HL-60 (cell line): ENCODE measurements around the gene NR3C1.

Source experiments
- DNase-seq, 2 experiments: peaks; one replicate each; pipeline ENCODE4 v3.0.0-alpha.2; 2010 to 2020; ENCODE audit warnings: low read depth in 1 of 2, low spot score in 1 of 2
- H3K27ac ChIP-seq: fragments of 250-450 bp; sonication (Bioruptor Pico); replicated peaks from 2 replicates; pipeline ENCODE4 v1.5.1; 2020; ENCODE audit warnings: mild to moderate bottlenecking, moderate library complexity
- H3K27me3 ChIP-seq: fragments of 250-450 bp; sonication (Bioruptor Pico); 2 replicates; pipeline ENCODE4 v1.5.1; 2021; ENCODE audit warnings: mild to moderate bottlenecking, moderate library complexity; ENCODE audit not compliant: insufficient read depth, poor library complexity, severe bottlenecking
- H3K4me3 ChIP-seq: replicated peaks from 2 replicates; pipeline ENCODE4 v1.5.1; 2011; ENCODE audit warnings: mild to moderate bottlenecking, control low read depth, low read length; ENCODE audit not compliant: insufficient read depth
- GABPA ChIP-seq: IDR thresholded peaks from 2 replicates; pipeline ENCODE4 v1.6.1; 2012; ENCODE audit warnings: low read depth
- POLR2AphosphoS5 ChIP-seq: IDR thresholded peaks from 2 replicates; pipeline ENCODE4 v1.6.1; 2012; ENCODE audit warnings: low read depth
- SPI1 ChIP-seq: IDR thresholded peaks from 2 replicates; pipeline ENCODE4 v1.6.1; 2012; ENCODE audit warnings: low read depth, mild to moderate bottlenecking, borderline replicate concordance
- TF ChIP-seq, protein P1 (sequence below): IDR thresholded peaks from one replicate; pipeline ENCODE4 v1.5.1; 2011; ENCODE audit warnings: low read length, control low read depth, inconsistent platforms; ENCODE audit not compliant: insufficient read depth
- TF ChIP-seq, protein P2 (sequence below): IDR thresholded peaks from 2 replicates; pipeline ENCODE4 v1.6.1; 2012; ENCODE audit warnings: low read depth; ENCODE audit not compliant: insufficient replicate concordance

NR3C1 gene

DNA sequence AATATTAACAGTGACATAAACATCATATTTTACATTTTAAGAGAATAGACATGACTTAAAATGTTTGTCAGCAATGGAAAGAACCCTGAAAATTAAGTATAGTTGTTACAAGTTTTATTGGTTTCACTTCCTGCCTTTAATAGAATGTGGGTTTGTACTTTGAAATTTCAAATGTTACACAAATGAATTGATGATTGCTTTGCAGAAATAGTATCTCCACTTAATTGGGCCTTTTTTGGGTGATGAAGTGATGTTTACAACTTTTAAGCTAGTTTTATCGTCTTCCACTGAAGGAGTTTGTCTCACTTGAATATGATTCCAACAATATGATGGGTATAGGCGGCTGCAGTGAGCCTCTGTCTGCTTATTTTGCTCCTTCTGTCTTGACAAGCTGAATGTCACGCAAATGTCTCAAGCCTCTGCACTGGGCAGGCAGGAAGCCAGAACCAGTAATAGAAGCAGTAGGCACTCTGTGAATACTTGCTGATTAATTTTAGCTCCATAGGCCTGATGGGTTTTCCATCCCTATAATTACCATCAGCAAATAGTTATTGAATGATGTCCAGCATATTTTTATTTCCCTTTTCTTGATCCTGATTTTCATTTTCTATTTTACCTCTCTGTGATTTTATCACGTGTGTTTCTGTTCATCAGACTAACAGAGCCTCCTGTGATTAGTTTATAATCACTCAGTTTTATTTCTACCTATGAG lies 10.6 kb upstream of the NR3C1 start:
- no peaks in the 10 kb centered on the region for H3K27me3 ChIP-seq
- no peak for DNase-seq
- no peak overlapping the region for H3K4me3 ChIP-seq
- H3K27ac ChIP-seq = no peak overlapping the region
- TF ChIP-seq, protein P1, sequence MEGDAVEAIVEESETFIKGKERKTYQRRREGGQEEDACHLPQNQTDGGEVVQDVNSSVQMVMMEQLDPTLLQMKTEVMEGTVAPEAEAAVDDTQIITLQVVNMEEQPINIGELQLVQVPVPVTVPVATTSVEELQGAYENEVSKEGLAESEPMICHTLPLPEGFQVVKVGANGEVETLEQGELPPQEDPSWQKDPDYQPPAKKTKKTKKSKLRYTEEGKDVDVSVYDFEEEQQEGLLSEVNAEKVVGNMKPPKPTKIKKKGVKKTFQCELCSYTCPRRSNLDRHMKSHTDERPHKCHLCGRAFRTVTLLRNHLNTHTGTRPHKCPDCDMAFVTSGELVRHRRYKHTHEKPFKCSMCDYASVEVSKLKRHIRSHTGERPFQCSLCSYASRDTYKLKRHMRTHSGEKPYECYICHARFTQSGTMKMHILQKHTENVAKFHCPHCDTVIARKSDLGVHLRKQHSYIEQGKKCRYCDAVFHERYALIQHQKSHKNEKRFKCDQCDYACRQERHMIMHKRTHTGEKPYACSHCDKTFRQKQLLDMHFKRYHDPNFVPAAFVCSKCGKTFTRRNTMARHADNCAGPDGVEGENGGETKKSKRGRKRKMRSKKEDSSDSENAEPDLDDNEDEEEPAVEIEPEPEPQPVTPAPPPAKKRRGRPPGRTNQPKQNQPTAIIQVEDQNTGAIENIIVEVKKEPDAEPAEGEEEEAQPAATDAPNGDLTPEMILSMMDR = no peak
- TF ChIP-seq POLR2AphosphoS5 (no peak), SPI1 (no peak), GABPA (no peak)
- TF ChIP-seq, protein P2, sequence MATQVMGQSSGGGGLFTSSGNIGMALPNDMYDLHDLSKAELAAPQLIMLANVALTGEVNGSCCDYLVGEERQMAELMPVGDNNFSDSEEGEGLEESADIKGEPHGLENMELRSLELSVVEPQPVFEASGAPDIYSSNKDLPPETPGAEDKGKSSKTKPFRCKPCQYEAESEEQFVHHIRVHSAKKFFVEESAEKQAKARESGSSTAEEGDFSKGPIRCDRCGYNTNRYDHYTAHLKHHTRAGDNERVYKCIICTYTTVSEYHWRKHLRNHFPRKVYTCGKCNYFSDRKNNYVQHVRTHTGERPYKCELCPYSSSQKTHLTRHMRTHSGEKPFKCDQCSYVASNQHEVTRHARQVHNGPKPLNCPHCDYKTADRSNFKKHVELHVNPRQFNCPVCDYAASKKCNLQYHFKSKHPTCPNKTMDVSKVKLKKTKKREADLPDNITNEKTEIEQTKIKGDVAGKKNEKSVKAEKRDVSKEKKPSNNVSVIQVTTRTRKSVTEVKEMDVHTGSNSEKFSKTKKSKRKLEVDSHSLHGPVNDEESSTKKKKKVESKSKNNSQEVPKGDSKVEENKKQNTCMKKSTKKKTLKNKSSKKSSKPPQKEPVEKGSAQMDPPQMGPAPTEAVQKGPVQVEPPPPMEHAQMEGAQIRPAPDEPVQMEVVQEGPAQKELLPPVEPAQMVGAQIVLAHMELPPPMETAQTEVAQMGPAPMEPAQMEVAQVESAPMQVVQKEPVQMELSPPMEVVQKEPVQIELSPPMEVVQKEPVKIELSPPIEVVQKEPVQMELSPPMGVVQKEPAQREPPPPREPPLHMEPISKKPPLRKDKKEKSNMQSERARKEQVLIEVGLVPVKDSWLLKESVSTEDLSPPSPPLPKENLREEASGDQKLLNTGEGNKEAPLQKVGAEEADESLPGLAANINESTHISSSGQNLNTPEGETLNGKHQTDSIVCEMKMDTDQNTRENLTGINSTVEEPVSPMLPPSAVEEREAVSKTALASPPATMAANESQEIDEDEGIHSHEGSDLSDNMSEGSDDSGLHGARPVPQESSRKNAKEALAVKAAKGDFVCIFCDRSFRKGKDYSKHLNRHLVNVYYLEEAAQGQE = no peak

DNA sequence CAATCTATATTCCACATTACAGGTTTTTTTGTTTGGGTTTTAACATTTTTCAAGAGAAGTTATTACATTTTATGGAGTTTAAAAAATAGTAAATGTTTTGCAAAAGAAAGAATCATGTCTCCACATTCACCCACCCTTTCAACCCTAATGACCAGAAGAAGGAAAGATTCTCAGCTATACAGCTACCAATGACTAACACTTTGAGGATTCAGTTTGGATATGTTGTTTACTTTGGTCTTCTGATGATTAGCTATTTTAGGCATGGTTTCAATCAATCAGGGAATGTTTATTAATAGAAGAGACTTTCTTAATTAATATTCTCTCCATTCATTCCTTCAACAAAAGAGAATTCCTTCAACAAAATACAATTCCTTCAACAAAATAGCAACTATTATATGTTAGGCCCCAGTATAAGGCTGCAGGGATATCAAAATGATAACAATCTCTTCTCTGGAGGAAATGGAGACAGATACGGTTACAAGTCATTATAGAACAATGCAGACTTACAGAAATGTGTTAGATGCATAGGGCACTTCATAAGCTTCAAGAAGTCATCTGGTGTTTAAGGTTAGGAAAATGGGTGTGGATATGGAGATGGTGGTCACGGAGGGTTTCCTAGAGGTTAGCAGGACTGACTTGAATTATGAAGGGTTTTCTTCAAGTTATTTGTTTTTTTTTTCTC lies 9.3 kb upstream of the NR3C1 start:
- no peak for DNase-seq

DNA sequence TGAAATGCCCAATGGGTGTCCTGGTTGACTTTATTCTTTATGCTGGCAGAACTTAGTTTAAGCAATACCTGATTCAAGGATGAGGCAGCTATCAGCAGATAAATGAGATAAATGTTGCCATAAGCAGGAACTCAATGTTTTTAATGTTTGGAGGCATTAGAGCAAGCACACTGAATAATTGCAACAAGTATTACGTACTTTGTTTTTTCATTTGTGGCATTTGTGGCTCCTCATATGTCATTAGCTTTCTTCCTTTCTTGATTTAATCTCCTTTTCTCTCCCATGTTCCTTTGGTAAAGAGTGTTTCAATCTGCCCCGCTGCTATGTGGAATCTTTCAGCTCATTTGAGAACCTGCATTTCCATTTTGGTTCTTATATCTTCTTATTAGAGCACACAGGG lies 6.4 kb upstream of the NR3C1 start:
- Histone ChIP-seq H3K27ac (no peak overlapping the region), H3K4me3 (no peak overlapping the region), H3K27me3 (no peaks in the 10 kb centered on the region)
- TF ChIP-seq, protein P1 = no peak
- TF ChIP-seq GABPA (no peak), SPI1 (no peak), POLR2AphosphoS5 (no peak)
- TF ChIP-seq, protein P2 = no peak
- DNase-seq = no peak

More for the DNA sequence above, 9.3 kb upstream of the NR3C1 start:
- no peak overlapping the region for H3K27ac ChIP-seq
- TF ChIP-seq SPI1 = no peak
- TF ChIP-seq, protein P1 = no peak
- TF ChIP-seq, protein P2 = no peak
- TF ChIP-seq POLR2AphosphoS5 = no peak
- TF ChIP-seq GABPA = no peak
- no peaks in the 10 kb centered on the region for H3K27me3 ChIP-seq
- H3K4me3 ChIP-seq = no peak overlapping the region
